ENCODE results near the gene KLK1. TPM values are rescaled to one million over a fixed set of nuclear protein-coding genes. Genes with fewer than 3 reads are reported as not detected.

The KLK1 gene
- total RNA-seq, 1 donor from 2014 or later: 1.7 TPM

- ATAC-seq: peak; percentile 74
- no peak for DNase-seq
- H3K27ac ChIP-seq: no peak overlapping the region
- no peak overlapping the region for H3K4me3 ChIP-seq
- peaks cover 10% of the 10 kb centered on the region for H3K4me1 ChIP-seq
- H3K36me3 ChIP-seq: no peaks in the 10 kb centered on the region
- intact Hi-C loops (cut with DNase I): no loop called here
- TF ChIP-seq CTCF (IDR thresholded peaks at IDR 0.05): no peak
- peaks cover 59% of the 10 kb centered on the region for H3K27me3 ChIP-seq
- H3K9me3 ChIP-seq: no peaks in the 10 kb centered on the region
These were observed 42.7 kb downstream of the KLK1 start for GRCh38 chr19:50780753-50781435.

- no peaks in the 10 kb centered on the region for H3K36me3 ChIP-seq
- no peak overlapping the region for H3K4me3 ChIP-seq
- no peaks in the 10 kb centered on the region for H3K9me3 ChIP-seq
- no peak overlapping the region for H3K27ac ChIP-seq
- TF ChIP-seq CTCF (IDR thresholded peaks at IDR 0.05): no peak
- DNase-seq (no peak), ATAC-seq (no peak)
- intact Hi-C loops (cut with DNase I): no loop called here
- H3K27me3 ChIP-seq: peaks cover 59% of the 10 kb centered on the region
- peaks cover 10% of the 10 kb centered on the region for H3K4me1 ChIP-seq
These were observed 43.8 kb downstream of the KLK1 start for GRCh38 chr19:50779504-50780457.

GRCh38 chr19:50778906-50779430 lies 44.6 kb downstream of the KLK1 start:
- Histone ChIP-seq H3K36me3 (no peaks in the 10 kb centered on the region), H3K27ac (no peak overlapping the region), H3K4me1 (peaks cover 10% of the 10 kb centered on the region), H3K9me3 (no peaks in the 10 kb centered on the region), H3K27me3 (peaks cover 59% of the 10 kb centered on the region), H3K4me3 (no peak overlapping the region)
- DNase-seq (no peak), ATAC-seq (no peak)
- no peak for TF ChIP-seq CTCF (IDR thresholded peaks at IDR 0.05)
- intact Hi-C loops (cut with DNase I): no loop called here

- no peaks in the 10 kb centered on the region for H3K9me3 ChIP-seq
- H3K4me3 ChIP-seq: no peak overlapping the region
- intact Hi-C loops (cut with DNase I): no loop called here
- no peaks in the 10 kb centered on the region for H3K36me3 ChIP-seq
- no peak for TF ChIP-seq CTCF (IDR thresholded peaks at IDR 0.05)
- ATAC-seq (no peak), DNase-seq (no peak)
- no peak overlapping the region for H3K27ac ChIP-seq
- peaks cover 56% of the 10 kb centered on the region for H3K27me3 ChIP-seq
- peaks cover 5% of the 10 kb centered on the region for H3K4me1 ChIP-seq
These were observed 45.7 kb downstream of the KLK1 start for GRCh38 chr19:50777830-50778303.

- Histone ChIP-seq H3K27me3 (peaks cover 52% of the 10 kb centered on the region), H3K36me3 (no peaks in the 10 kb centered on the region), H3K4me3 (no peak overlapping the region), H3K4me1 (peaks cover 5% of the 10 kb centered on the region), H3K9me3 (no peaks in the 10 kb centered on the region), H3K27ac (no peak overlapping the region)
- intact Hi-C loops (cut with DNase I): no loop called here
- DNase-seq: no peak
- TF ChIP-seq CTCF (IDR thresholded peaks at IDR 0.05): no peak
- ATAC-seq: no peak
These were observed 46.3 kb downstream of the KLK1 start for GRCh38 chr19:50777261-50777660.
